HEK293T (cell line): Measurements from ENCODE around the gene GNA14.

Source experiments
- ARNT ChIP-seq: fragments of 450-650 bp; IDR thresholded peaks from 2 replicates; pipeline ENCODE4 v1.6.1; 2017; ENCODE audit warnings: mild to moderate bottlenecking
- BHLHE40 ChIP-seq: fragments of 450-650 bp; IDR thresholded peaks from 2 replicates; pipeline ENCODE4 v1.6.1; 2016; ENCODE audit warnings: mild to moderate bottlenecking, moderate library complexity, borderline replicate concordance
- ELF4 ChIP-seq: fragments of 450-650 bp; IDR thresholded peaks from 2 replicates; pipeline ENCODE4 v1.6.1; 2017; ENCODE audit warnings: antibody characterized with exemption
- FOXA1 ChIP-seq: fragments of 450-650 bp; IDR thresholded peaks from 2 replicates; pipeline ENCODE4 v1.6.1; 2016; ENCODE audit warnings: mild to moderate bottlenecking
- FOXK2 ChIP-seq: fragments of 450-650 bp; IDR thresholded peaks from 2 replicates; pipeline ENCODE4 v1.6.1; 2016; ENCODE audit warnings: mild to moderate bottlenecking
- FOXM1 ChIP-seq: fragments of 450-650 bp; IDR thresholded peaks from 2 replicates; pipeline ENCODE4 v1.6.1; 2017; ENCODE audit warnings: mild to moderate bottlenecking, borderline replicate concordance
- HDGF ChIP-seq: fragments of 450-650 bp; IDR thresholded peaks from 2 replicates; pipeline ENCODE4 v1.6.1; 2017; ENCODE audit warnings: antibody characterized with exemption, borderline replicate concordance
- L3MBTL2 ChIP-seq: fragments of 450-650 bp; conservative IDR thresholded peaks from 2 replicates; pipeline ENCODE4 v1.6.1; 2016; ENCODE audit warnings: mild to moderate bottlenecking
- NFRKB ChIP-seq: fragments of 450-650 bp; IDR thresholded peaks from 2 replicates; pipeline ENCODE4 v1.6.1; 2016; ENCODE audit warnings: mild to moderate bottlenecking, moderate library complexity
- PKNOX1 ChIP-seq: fragments of 450-650 bp; IDR thresholded peaks from 2 replicates; pipeline ENCODE4 v1.6.1; 2016
- SP1 ChIP-seq: fragments of 450-650 bp; IDR thresholded peaks from 2 replicates; pipeline ENCODE4 v1.6.1; 2017
- SUZ12 ChIP-seq: fragments of 450-650 bp; IDR thresholded peaks from 2 replicates; pipeline ENCODE4 v1.6.1; 2016; ENCODE audit warnings: mild to moderate bottlenecking
- TARDBP ChIP-seq: fragments of 450-650 bp; IDR thresholded peaks from 2 replicates; pipeline ENCODE4 v1.6.1; 2016
- ZNF384 ChIP-seq: fragments of 450-650 bp; IDR thresholded peaks from 2 replicates; pipeline ENCODE4 v1.6.1; 2016

- TF ChIP-seq ELF4: no peak
- no peak for TF ChIP-seq TARDBP
- no peak for TF ChIP-seq SP1
- no peak for TF ChIP-seq FOXA1
- TF ChIP-seq HDGF: no peak
- TF ChIP-seq FOXM1: no peak
- no peak for TF ChIP-seq SUZ12
- TF ChIP-seq ZNF384: no peak
- no peak for TF ChIP-seq BHLHE40
- no peak for TF ChIP-seq FOXK2
- no peak for TF ChIP-seq NFRKB
- no peak for TF ChIP-seq ARNT
- TF ChIP-seq L3MBTL2: no peak
- no peak for TF ChIP-seq PKNOX1
Measured at GRCh38 chr9:77679088-77679487, 31.0 kb upstream of the GNA14 start.
